Measurements from ENCODE around the gene ZNF282.
"Not testable (repeated sequence)": the region's sequence is repeated elsewhere in the genome, so short reads cannot be mapped to it uniquely, and the experiment has no call there.

ZNF282 gene

DNA sequence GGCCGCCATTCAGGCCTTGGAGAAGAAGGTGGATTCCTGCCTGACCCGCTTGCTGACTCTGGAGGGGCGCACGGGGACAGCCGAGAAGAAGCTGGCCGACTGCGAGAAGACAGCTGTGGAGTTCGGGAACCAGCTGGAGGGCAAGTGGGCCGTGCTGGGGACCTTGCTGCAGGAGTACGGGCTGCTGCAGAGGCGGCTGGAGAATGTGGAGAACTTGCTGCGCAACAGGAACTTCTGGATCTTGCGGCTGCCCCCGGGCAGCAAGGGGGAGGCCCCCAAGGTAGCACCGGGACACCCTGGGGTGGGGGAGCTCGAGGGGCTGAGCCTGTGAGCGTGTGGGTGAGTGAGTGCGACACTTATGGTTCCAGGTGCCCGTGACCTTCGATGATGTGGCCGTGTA lies 71.1 kb downstream of the ZNF282 start:
- TF ChIP-seq, protein P1, sequence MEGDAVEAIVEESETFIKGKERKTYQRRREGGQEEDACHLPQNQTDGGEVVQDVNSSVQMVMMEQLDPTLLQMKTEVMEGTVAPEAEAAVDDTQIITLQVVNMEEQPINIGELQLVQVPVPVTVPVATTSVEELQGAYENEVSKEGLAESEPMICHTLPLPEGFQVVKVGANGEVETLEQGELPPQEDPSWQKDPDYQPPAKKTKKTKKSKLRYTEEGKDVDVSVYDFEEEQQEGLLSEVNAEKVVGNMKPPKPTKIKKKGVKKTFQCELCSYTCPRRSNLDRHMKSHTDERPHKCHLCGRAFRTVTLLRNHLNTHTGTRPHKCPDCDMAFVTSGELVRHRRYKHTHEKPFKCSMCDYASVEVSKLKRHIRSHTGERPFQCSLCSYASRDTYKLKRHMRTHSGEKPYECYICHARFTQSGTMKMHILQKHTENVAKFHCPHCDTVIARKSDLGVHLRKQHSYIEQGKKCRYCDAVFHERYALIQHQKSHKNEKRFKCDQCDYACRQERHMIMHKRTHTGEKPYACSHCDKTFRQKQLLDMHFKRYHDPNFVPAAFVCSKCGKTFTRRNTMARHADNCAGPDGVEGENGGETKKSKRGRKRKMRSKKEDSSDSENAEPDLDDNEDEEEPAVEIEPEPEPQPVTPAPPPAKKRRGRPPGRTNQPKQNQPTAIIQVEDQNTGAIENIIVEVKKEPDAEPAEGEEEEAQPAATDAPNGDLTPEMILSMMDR (IDR thresholded peaks at IDR 0.05; ENCODE audit: low read depth, low read length, missing control alignments): no peak
- H3K4me3 ChIP-seq (ENCODE audit: low read depth, low read length): no peak overlapping the region
- DNase-seq (ENCODE audit: low read depth): no peak

DNA sequence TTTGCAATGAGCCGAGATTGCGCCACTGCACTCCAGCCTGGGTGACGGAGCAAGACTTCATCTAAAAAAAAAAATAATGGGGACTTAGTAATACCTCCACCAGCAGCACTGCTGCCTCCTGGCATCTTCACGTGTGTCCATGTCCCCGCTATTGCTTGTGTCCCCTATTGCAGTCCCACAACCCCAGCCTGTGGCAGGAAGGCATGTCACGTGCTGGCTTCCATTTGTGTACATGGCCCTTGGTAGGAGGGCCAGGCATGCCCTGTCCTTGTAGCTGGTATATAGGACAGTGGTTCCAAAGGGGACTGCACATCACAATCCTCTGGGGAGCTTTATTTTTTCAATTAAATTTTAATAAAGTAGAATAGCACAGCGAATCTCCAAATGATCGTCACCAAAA lies 72.4 kb downstream of the ZNF282 start:
- no peak for DNase-seq (ENCODE audit: low read depth)
- TF ChIP-seq, protein P1 (IDR thresholded peaks at IDR 0.05; ENCODE audit: low read depth, low read length, missing control alignments): no peak
- H3K4me3 ChIP-seq (ENCODE audit: low read depth, low read length): no peak overlapping the region

DNA sequence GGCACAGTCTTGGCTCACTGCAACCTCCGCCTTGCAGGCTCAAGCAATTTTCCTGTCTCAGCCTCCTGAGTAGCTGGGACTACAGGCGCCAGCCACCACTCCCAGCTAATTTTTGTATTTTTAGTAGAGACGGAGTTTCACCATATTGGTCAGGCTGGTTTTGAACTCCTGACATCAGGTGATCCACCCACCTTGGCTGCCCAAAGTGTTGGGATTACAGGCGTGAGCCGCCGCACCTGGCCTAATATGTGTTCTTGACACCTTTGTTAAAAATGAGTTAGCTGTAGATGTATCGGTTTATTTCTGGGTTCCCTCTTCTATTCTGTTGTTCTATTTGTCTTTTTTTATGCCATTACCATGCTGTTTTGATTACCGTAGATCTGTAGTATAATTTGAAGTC lies 79.1 kb downstream of the ZNF282 start:
- not testable (repeated sequence) for H3K4me3 ChIP-seq (ENCODE audit: low read depth, low read length); DNase-seq (ENCODE audit: low read depth)

Measured in GM12864 (cell line).